ENCODE measurements around the gene SMCHD1.

SMCHD1 gene

GRCh38 chr18:2635586-2635985, 19.9 kb upstream of the SMCHD1 start:
- no peaks in the 10 kb centered on the region for H3K36me3 ChIP-seq (ENCODE audit: control insufficient read depth in 5 of 5, insufficient read depth in 5 of 5, low read length in 5 of 5)
- no peak overlapping the region for H3K9ac ChIP-seq (ENCODE audit: low read length in 5 of 5)
- H3K27ac ChIP-seq (ENCODE audit: low read depth, low read length) = no peak overlapping the region
- no peak overlapping the region for H3K4me3 ChIP-seq (ENCODE audit: low read depth in 1 of 5, low read length in 5 of 5)
- H3K9me3 ChIP-seq (ENCODE audit: control insufficient read depth in 5 of 5, low read length in 5 of 5) = no peaks in the 10 kb centered on the region
- no peaks in the 10 kb centered on the region for H3K27me3 ChIP-seq (ENCODE audit: control insufficient read depth in 5 of 5, insufficient read depth in 4 of 5, low read length in 5 of 5)
- peaks cover 0 to 23% (median 6%) of the 10 kb centered on the region in 5 donors for H3K4me1 ChIP-seq (ENCODE audit: control insufficient read depth in 5 of 5, insufficient read depth in 5 of 5, low read length in 5 of 5)

GRCh38 chr18:2636126-2636631, 19.3 kb upstream of the SMCHD1 start:
- Histone ChIP-seq H3K36me3 (ENCODE audit: control insufficient read depth in 5 of 5, insufficient read depth in 5 of 5, low read length in 5 of 5) (no peaks in the 10 kb centered on the region), H3K4me1 (ENCODE audit: control insufficient read depth in 5 of 5, insufficient read depth in 5 of 5, low read length in 5 of 5) (peaks cover 0 to 26% (median 6%) of the 10 kb centered on the region in 5 donors), H3K27me3 (ENCODE audit: control insufficient read depth in 5 of 5, insufficient read depth in 4 of 5, low read length in 5 of 5) (no peaks in the 10 kb centered on the region), H3K4me3 (ENCODE audit: low read depth in 1 of 5, low read length in 5 of 5) (peak overlapping the region in 3 of 5 donors; percentile 19 to 43 (median 35)), H3K9me3 (ENCODE audit: control insufficient read depth in 5 of 5, low read length in 5 of 5) (no peaks in the 10 kb centered on the region), H3K9ac (ENCODE audit: low read length in 5 of 5) (peak overlapping the region in 3 of 5 donors; percentile 28 to 52 (median 48)), H3K27ac (ENCODE audit: low read depth, low read length) (peak overlapping the region; percentile 67)

DNA sequence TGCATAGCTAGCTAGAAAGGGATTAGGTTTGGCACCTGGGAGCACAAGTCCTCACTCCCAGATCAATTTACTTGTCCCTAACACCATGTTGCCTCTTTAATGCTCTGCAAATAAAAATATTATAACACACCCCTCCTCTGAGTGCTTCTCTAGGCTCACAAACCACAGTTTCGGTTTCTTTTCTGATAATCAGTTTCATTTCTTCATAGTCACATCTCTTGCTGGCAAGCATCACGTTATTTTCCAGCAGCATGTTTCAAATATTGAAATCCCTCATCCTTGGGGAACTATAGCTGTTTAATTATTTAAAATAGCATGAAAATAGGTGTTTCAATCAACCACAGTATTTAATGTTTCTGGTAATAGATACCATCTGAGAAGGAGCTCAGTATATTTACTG, 13.9 kb upstream of the SMCHD1 start:
- Histone ChIP-seq H3K9me3 (ENCODE audit: control insufficient read depth in 5 of 5, low read length in 5 of 5) (no peaks in the 10 kb centered on the region), H3K4me3 (ENCODE audit: low read depth in 1 of 5, low read length in 5 of 5) (peak overlapping the region in 3 of 5 donors; percentile 1 to 59 (median 38))

DNA sequence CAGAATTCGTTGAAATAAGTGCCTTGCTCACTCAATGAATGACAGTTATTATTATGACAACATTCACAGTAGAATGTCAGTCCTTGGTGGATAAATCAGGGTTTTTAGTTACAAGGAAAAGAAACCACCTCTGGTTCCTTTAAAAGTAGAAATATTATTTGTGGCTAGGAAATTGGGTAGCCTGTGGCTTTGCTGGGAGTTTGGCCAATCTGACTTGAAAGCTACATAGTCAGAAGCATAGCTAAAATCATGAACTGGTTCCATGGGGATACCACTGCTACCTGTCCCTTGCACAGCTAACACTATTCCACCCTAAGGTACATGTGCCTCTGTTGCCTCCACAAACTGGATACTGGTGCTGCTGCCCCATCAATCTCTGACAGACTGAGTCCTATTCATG, 12.8 kb upstream of the SMCHD1 start:
- Histone ChIP-seq H3K27ac (ENCODE audit: low read depth, low read length) (no peak overlapping the region), H3K4me1 (ENCODE audit: control insufficient read depth in 5 of 5, insufficient read depth in 5 of 5, low read length in 5 of 5) (peaks cover 0 to 17% (median 5%) of the 10 kb centered on the region in 5 donors), H3K9me3 (ENCODE audit: control insufficient read depth in 5 of 5, low read length in 5 of 5) (no peaks in the 10 kb centered on the region), H3K4me3 (ENCODE audit: low read depth in 1 of 5, low read length in 5 of 5) (no peak overlapping the region), H3K36me3 (ENCODE audit: control insufficient read depth in 5 of 5, insufficient read depth in 5 of 5, low read length in 5 of 5) (no peaks in the 10 kb centered on the region), H3K27me3 (ENCODE audit: control insufficient read depth in 5 of 5, insufficient read depth in 4 of 5, low read length in 5 of 5) (no peaks in the 10 kb centered on the region), H3K9ac (ENCODE audit: low read length in 5 of 5) (no peak overlapping the region)

More for the DNA sequence above, 13.9 kb upstream of the SMCHD1 start:
- Histone ChIP-seq H3K36me3 (ENCODE audit: control insufficient read depth in 5 of 5, insufficient read depth in 5 of 5, low read length in 5 of 5) (no peaks in the 10 kb centered on the region), H3K27ac (ENCODE audit: low read depth, low read length) (peak overlapping the region; percentile 2), H3K4me1 (ENCODE audit: control insufficient read depth in 5 of 5, insufficient read depth in 5 of 5, low read length in 5 of 5) (peaks cover 0 to 22% (median 5%) of the 10 kb centered on the region in 5 donors), H3K9ac (ENCODE audit: low read length in 5 of 5) (no peak overlapping the region), H3K27me3 (ENCODE audit: control insufficient read depth in 5 of 5, insufficient read depth in 4 of 5, low read length in 5 of 5) (no peaks in the 10 kb centered on the region)

DNA sequence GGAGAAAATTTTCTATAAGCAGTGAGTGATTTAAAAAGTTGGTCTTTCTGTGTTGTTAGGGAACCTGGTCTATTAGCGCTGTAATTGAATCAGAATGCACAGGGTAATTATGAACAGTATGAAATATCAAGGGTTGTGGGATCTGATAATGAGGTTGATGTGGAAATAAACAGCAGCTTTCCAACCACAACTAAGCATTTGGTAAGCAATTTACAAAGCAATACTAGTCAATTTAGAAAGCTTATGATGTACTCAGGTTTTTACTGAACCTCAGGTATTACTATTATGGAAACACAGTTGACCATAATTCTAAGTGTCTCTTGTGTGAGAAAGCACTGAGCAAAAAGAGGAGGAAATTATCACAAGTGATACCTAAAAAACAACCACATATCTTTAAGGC, 11.0 kb upstream of the SMCHD1 start:
- H3K4me1 ChIP-seq (ENCODE audit: control insufficient read depth in 5 of 5, insufficient read depth in 5 of 5, low read length in 5 of 5) = peaks cover 0 to 16% (median 5%) of the 10 kb centered on the region in 5 donors
- no peaks in the 10 kb centered on the region for H3K27me3 ChIP-seq (ENCODE audit: control insufficient read depth in 5 of 5, insufficient read depth in 4 of 5, low read length in 5 of 5)
- H3K27ac ChIP-seq (ENCODE audit: low read depth, low read length) = no peak overlapping the region
- H3K36me3 ChIP-seq (ENCODE audit: control insufficient read depth in 5 of 5, insufficient read depth in 5 of 5, low read length in 5 of 5) = no peaks in the 10 kb centered on the region
- no peak overlapping the region for H3K9ac ChIP-seq (ENCODE audit: low read length in 5 of 5)
- no peak overlapping the region for H3K4me3 ChIP-seq (ENCODE audit: low read depth in 1 of 5, low read length in 5 of 5)
- no peaks in the 10 kb centered on the region for H3K9me3 ChIP-seq (ENCODE audit: control insufficient read depth in 5 of 5, low read length in 5 of 5)

DNA sequence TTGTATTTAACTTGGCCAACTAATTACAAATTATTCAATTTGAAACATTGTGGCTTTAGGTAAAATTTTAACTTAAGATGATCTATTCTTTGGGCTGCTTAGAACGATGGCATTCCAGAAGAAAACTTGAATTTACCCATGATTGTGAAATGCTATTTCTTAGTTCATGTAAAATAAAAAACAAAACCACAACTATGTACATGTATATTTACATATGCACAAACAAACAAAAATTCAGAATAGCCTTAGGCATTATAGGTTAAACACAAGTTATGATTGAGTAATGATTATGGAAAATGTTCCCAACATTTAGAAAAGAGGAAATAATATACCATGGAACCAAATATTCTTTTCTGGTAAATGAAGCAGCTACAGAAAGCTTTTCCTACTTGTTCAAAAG, 3.5 kb upstream of the SMCHD1 start:
- H3K27me3 ChIP-seq (ENCODE audit: control insufficient read depth in 5 of 5, insufficient read depth in 4 of 5, low read length in 5 of 5) = no peaks in the 10 kb centered on the region
- H3K9ac ChIP-seq (ENCODE audit: low read length in 5 of 5) = no peak overlapping the region
- H3K4me1 ChIP-seq (ENCODE audit: control insufficient read depth in 5 of 5, insufficient read depth in 5 of 5, low read length in 5 of 5) = peaks cover 0 to 21% (median 9%) of the 10 kb centered on the region in 5 donors
- H3K4me3 ChIP-seq (ENCODE audit: low read depth in 1 of 5, low read length in 5 of 5) = no peak overlapping the region
- no peaks in the 10 kb centered on the region for H3K36me3 ChIP-seq (ENCODE audit: control insufficient read depth in 5 of 5, insufficient read depth in 5 of 5, low read length in 5 of 5)
- no peaks in the 10 kb centered on the region for H3K9me3 ChIP-seq (ENCODE audit: control insufficient read depth in 5 of 5, low read length in 5 of 5)
- no peak overlapping the region for H3K27ac ChIP-seq (ENCODE audit: low read depth, low read length)

DNA sequence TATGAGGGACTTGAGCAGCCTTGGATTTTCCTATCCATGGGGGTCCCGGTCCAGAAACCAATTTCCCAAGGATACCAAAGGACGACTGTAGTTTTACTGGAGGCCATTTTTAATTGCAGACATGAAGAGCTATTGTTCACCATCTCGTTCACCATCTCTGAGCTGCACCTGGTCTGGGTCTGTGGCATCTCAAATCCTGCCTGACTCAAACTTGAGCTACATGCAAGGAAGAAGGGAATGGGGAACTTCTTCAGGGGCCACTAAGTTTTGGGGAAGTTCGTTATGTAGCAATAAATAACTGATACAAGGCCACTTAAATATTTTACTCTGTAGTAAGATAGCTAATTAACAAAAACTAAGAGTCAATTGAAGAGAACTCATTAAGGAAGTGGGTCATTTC, 2.1 kb upstream of the SMCHD1 start:
- no peaks in the 10 kb centered on the region for H3K9me3 ChIP-seq (ENCODE audit: control insufficient read depth in 5 of 5, low read length in 5 of 5)
- no peak overlapping the region for H3K27ac ChIP-seq (ENCODE audit: low read depth, low read length)
- H3K27me3 ChIP-seq (ENCODE audit: control insufficient read depth in 5 of 5, insufficient read depth in 4 of 5, low read length in 5 of 5) = no peaks in the 10 kb centered on the region
- H3K4me3 ChIP-seq (ENCODE audit: low read depth in 1 of 5, low read length in 5 of 5) = no peak overlapping the region
- no peak overlapping the region for H3K9ac ChIP-seq (ENCODE audit: low read length in 5 of 5)
- no peaks in the 10 kb centered on the region for H3K36me3 ChIP-seq (ENCODE audit: control insufficient read depth in 5 of 5, insufficient read depth in 5 of 5, low read length in 5 of 5)
- peaks cover 0 to 36% (median 24%) of the 10 kb centered on the region in 5 donors for H3K4me1 ChIP-seq (ENCODE audit: control insufficient read depth in 5 of 5, insufficient read depth in 5 of 5, low read length in 5 of 5)

DNA sequence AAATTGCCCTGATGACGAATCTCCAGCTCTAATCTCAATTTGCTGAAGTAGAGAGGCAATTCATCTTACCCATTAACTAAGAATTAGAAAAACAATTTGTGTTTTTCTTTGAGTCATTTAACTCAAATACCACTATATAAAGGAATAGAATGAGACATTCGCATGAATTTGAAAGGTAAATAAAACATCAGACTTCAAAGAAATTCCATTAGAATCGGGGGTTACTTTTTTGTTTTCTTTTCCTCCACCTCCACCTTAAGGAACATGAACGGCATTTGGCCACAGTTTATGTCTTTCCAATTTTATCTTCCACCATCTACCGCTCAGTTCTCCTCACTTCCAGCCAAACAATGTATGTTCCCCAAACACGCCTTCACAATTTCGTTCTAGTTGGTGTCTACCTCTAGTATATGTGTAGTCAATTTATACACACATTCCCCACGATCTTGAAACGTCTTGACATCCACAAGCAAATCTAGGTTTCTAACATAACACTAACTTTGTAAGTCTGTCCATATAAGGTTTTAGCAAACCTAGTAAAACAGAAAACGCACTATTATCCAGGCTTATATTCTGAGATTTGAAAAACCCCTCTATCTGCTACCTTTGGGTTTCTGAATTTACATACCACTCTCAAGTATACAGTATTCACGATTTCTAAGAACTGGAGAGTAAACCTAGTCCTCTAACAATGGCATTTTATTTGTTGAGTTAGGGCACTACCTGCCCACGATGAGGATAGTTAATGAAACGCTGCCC, 1.2 kb upstream of the SMCHD1 start:
- Histone ChIP-seq H3K4me1 (ENCODE audit: control insufficient read depth in 5 of 5, insufficient read depth in 5 of 5, low read length in 5 of 5) (peaks cover 0 to 36% (median 27%) of the 10 kb centered on the region in 5 donors), H3K27ac (ENCODE audit: low read depth, low read length) (peak overlapping the region; percentile 94), H3K36me3 (ENCODE audit: control insufficient read depth in 5 of 5, insufficient read depth in 5 of 5, low read length in 5 of 5) (no peaks in the 10 kb centered on the region), H3K9ac (ENCODE audit: low read length in 5 of 5) (peak overlapping the region; percentile 21 to 98 (median 92)), H3K27me3 (ENCODE audit: control insufficient read depth in 5 of 5, insufficient read depth in 4 of 5, low read length in 5 of 5) (no peaks in the 10 kb centered on the region), H3K9me3 (ENCODE audit: control insufficient read depth in 5 of 5, low read length in 5 of 5) (no peaks in the 10 kb centered on the region), H3K4me3 (ENCODE audit: low read depth in 1 of 5, low read length in 5 of 5) (peak overlapping the region; percentile 77 to 95 (median 90))

GRCh38 chr18:2654928-2655177, 673 bp upstream of the SMCHD1 start:
- H3K27me3 ChIP-seq (ENCODE audit: control insufficient read depth in 5 of 5, insufficient read depth in 4 of 5, low read length in 5 of 5) = no peaks in the 10 kb centered on the region
- H3K36me3 ChIP-seq (ENCODE audit: control insufficient read depth in 5 of 5, insufficient read depth in 5 of 5, low read length in 5 of 5) = no peaks in the 10 kb centered on the region
- H3K4me1 ChIP-seq (ENCODE audit: control insufficient read depth in 5 of 5, insufficient read depth in 5 of 5, low read length in 5 of 5) = peaks cover 0 to 36% (median 27%) of the 10 kb centered on the region in 5 donors
- peak overlapping the region; percentile 21 to 98 (median 92) for H3K9ac ChIP-seq (ENCODE audit: low read length in 5 of 5)
- H3K27ac ChIP-seq (ENCODE audit: low read depth, low read length) = peak overlapping the region; percentile 94
- peak overlapping the region; percentile 77 to 95 (median 90) for H3K4me3 ChIP-seq (ENCODE audit: low read depth in 1 of 5, low read length in 5 of 5)
- H3K9me3 ChIP-seq (ENCODE audit: control insufficient read depth in 5 of 5, low read length in 5 of 5) = no peaks in the 10 kb centered on the region

- Histone ChIP-seq H3K9ac (ENCODE audit: low read length in 5 of 5) (peak overlapping the region; percentile 85 to 98 (median 93)), H3K36me3 (ENCODE audit: control insufficient read depth in 5 of 5, insufficient read depth in 5 of 5, low read length in 5 of 5) (no peaks in the 10 kb centered on the region)
Observed at GRCh38 chr18:2655954-2656236, 369 bp downstream of the SMCHD1 start.

More at GRCh38 chr18:2655954-2656236, 369 bp downstream of the SMCHD1 start:
- H3K9me3 ChIP-seq (ENCODE audit: control insufficient read depth in 5 of 5, low read length in 5 of 5) = no peaks in the 10 kb centered on the region
- H3K4me3 ChIP-seq (ENCODE audit: low read depth in 1 of 5, low read length in 5 of 5) = peak overlapping the region; percentile 81 to 97 (median 92)
- H3K4me1 ChIP-seq (ENCODE audit: control insufficient read depth in 5 of 5, insufficient read depth in 5 of 5, low read length in 5 of 5) = peaks cover 0 to 36% (median 27%) of the 10 kb centered on the region in 5 donors
- peak overlapping the region; percentile 96 for H3K27ac ChIP-seq (ENCODE audit: low read depth, low read length)
- no peaks in the 10 kb centered on the region for H3K27me3 ChIP-seq (ENCODE audit: control insufficient read depth in 5 of 5, insufficient read depth in 4 of 5, low read length in 5 of 5)

Data from subcutaneous abdominal adipose tissue (tissue), 5 donors.